NCI-H1930 (cell line): ENCODE measurements around the gene CDON.

Source experiments
- DNase-seq, 2 experiments: peaks; one replicate each; lab custom pipeline; 2025; lab: John Stamatoyannopoulos, UW

CDON gene

DNA sequence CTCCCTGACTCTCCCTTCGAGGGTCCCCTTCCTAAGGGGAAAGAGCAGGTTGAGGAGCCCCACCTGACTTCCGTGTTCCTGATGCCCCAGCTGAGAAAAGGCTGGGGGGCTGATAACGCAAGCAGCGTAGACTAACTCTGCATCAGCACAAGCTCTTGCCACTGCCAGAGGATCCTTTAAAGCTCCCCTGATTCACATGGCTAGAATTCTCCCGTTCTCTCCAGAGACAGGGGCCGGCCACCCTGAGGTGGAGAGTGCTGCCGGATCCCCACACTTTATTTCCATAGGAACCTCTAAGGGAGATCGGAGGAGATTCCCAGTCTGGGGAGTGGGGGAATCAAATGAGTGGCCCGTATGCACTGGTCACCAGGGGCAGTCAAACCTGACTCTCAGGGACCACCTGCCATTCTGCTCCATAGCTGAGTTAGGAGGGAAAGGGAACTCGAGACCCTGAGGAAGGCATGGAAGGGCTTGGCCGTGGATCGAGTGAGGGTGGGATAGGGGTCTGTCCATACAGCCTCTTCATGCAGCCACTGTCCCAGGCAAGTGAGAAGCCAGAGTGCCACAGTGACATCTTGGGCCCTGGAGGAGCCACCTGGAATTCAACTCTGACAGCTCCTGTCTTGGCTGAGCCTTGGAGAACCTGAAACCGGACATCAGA is 118.2 kb downstream of the CDON start:
- DNase-seq = no peak

DNA sequence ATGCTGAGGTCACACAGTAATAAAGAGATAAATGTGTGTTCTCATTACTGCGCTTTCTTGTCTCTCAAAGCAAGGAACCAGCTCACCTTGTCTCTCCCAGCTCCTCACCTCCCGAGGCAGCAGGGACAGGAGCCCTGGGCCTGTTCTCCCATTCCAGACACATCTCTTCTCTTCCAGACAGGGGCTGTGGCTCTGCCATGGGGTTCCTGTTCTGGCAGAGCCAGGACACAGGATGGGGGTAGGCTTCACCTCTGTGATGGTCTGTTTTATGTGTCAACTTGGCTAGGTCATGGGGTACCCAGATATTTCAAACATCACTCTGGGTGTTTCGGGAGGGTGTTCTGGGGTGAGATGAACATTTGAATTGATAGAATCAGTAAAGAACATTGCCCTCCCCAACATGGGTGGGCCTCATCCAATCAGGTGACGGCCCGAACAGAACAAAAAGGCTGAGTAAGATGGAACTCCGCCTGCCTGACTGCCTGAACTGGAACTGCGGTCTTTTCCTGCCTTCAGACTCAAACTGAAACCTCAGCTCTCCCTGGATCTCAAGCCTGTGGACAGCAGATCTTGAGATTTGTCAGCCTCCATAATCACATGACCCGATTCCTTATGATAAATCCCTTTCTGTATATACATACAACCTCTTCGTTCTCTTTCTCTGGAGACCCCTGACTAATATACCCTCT is 118.9 kb downstream of the CDON start:
- no peak for DNase-seq

DNA sequence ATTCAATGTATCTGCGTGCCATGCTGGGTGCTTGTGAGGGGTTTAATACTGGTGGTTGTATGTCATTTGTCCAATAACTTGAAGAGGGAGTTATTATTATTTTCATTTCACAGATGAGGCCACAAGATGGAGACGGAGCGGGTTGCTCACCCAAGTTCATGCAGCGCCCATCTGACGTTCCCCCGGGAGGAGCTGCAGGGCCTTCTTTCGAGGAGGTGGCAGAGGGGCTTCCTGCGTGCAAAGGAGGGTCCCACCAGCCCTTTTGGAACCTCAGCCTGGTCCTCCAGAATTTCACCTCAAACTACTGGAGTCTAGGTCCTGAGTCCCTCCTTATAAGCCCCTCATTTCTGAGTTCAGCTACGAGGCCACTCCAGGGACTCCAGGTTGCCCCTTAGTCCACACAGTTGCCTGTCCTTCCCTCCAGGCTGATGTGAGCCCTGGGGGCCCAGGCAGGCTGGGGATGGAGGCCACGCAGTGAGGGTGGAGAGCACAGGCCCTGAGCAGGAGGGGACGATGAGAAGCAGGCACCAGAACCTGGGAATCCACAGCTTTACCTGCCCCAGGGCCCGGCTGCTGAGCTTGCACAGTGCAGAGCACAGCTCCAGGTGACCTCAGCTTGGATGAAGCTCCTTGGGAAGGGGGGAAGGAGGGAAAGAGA is 119.8 kb downstream of the CDON start:
- no peak for DNase-seq

DNA sequence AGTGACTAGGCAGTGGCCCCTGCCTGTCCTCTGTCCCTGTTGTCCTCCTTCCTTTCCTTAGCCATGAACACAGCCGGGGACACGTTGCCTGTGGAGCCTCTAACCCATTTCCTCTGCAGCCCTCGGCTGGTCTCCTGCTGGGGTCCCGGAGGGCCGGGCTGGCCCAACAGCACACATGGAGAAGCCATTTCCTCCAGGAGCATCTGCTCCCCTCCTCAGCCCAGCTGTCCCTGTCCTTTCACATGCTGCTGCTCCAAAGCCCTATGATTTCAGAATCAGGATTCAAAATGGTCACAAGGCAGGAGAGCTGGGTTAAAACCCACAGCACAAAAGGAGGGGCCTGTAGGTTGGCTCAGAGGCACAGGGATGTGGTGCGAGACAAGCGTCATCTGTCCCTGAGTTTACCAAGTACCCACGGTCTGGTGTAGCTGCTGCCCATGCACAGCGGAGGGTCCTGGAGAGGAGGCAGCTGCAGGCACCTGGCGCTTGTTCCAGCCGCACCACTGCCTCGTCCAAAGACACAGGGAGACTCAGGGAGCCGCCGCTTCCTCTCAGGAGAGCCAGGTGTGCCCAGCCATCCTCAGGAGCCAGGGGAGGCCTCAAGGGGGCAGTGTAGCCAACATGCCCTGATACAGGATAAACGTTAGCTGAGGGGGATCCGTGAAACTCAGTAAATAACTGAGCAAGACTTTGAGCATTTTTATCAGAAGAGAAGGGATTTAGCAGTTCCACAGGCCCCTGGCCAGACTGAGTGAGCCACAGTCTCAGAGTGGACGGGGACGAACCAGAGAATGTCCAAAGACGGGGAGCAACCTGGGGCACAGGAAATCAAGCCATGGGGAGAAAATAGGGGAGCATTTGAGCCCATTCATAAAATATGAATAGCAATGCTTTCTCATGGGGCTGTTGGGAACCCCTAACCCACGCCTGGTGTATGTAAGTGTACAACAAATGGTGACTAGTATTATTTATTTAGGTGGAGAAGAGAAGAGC is 120.8 kb downstream of the CDON start:
- DNase-seq = peak; percentile 19 to 59

DNA sequence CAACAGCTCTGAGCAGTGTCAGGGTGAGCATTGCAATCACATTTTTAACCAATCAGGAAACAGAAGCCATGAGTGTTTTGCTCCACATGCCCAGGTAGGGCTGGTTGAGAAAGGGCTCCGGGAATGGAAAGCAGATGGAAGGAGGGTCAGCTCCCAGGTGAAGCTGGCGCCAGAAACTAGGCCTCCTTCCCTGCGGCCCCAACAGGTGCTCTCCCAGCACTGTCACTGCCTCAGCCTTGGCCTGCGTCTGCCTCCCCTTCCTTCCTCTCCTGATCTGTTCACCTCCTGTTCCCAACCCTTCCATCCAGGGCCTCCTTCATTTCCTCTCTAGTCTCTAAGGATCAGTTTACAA is 121.4 kb downstream of the CDON start:
- no peak for DNase-seq

DNA sequence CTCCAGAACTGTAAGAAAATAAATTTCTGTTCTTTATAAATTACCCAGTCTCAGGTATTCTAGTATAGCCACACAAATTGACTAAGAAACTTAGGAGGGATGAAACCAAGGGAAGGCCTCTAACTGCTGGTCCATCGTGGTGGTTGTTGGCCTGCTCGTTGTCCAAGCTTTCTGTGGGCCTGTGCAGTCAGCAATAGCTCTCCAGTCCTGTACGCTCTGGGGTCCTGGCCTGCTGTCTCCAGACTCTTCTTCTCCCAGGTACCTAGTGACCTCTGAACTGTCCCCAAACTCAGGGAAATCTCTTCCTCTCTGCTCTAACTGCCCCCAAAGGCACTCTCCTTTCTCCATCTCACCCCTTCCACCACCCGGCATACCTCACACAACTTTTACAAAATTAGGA is 122.5 kb downstream of the CDON start:
- DNase-seq = no peak

DNA sequence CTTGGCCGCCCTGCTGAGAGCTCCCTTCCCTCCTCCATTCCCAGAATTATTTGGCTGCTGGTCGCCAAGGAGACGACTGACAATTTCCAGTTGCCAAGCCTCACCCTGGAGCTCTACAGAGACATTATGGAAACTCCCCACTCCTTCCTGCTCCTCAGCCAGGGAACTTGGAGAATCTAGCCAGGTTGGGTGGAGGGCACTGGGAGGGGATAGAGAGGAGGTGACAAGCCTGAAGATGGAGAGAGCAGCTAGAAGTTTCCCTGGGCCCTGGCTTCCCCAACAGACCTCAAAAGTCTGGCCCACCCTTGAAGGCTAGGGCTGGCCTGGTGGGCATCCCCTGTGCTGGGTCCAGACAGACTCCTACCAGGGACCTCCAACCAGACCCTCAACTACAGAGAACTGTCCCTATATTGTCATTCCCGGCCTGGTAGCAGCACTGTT is 123.6 kb downstream of the CDON start:
- no peak for DNase-seq

DNA sequence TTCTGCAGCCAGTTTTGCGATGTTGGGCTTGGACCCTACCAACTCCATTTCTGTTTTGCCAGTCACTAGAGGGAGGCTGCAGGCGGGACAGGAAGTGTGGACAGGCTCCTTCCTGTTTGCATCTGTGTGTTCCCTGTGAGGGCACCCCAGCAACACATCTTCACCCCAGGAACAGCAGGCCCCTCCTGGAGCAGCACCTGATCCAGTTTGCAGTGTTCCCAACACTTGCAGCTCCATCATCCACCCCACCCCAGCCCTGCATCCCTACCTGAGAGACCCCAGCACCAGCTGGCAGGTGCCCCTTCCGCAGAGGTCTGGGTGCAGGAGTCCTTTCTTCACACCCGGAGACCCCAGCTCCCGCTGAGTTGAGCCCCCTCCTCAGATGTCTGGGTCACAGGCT is 124.2 kb downstream of the CDON start:
- DNase-seq = no peak

DNA sequence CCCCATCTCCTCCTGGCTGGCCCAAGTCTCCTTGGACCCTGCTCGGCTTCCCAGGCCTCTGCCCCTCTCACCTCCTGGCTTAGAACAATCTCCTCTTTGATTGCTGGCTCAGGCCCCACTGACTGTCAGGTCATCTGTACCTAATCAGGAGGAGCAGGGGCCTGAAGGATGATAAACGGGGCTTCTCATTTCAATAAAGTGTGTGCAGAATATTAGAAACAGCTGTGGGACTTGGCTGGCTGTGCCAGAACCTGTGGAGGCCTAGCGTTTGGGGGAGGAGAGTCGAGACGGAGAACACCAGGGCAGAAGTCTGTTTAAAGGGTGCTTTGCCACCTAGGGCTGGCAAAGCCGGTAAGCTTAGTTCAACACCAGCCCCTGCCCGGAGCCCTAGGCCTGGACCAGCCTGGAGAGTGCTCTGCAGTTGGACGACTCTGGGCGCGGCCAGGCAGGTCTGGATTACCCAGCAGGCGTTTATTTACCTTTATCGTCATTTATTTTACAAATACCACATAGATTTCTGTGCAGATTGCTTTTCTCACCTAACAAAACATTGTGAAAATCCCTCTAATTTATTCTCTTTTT is 127.0 kb downstream of the CDON start:
- DNase-seq = no peak

DNA sequence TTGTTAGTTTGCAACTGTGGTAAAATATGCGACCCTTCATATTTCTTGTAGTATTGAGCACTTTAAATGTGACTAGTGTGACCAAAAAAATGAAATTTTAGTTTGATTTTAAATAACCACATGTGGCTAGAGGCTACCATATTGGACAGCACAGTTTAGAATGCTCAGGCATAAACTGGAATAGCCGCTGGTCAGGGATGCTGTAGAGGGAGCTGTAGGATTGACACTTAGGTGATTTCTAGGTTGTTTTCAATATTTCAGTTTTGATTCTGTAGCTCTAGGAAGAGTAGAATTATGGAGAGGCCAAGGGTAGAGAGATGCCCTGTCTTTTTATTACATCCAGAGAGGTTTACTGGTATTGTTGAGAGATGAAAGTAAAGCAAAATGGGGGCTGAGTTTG is 127.6 kb downstream of the CDON start:
- DNase-seq = no peak

DNA sequence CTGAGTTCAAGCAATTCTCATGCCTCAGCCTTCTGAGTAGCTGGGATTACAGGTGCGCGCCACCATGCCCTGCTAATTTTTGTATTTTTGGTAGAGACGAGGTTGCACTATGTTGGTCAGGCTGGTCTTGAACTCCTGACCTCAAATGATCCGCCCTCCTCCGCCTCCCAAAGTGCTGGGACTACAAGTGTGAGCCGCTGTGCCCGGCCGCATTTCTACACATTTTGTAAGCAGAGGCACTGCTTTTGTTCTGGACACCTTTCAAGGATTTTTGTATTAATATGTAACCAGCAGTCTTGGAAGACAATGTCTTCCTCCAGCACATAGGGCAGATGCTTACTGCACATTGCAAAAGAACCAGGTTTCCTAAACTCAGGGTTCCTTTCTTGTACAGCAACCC is 128.2 kb downstream of the CDON start:
- no peak for DNase-seq

DNA sequence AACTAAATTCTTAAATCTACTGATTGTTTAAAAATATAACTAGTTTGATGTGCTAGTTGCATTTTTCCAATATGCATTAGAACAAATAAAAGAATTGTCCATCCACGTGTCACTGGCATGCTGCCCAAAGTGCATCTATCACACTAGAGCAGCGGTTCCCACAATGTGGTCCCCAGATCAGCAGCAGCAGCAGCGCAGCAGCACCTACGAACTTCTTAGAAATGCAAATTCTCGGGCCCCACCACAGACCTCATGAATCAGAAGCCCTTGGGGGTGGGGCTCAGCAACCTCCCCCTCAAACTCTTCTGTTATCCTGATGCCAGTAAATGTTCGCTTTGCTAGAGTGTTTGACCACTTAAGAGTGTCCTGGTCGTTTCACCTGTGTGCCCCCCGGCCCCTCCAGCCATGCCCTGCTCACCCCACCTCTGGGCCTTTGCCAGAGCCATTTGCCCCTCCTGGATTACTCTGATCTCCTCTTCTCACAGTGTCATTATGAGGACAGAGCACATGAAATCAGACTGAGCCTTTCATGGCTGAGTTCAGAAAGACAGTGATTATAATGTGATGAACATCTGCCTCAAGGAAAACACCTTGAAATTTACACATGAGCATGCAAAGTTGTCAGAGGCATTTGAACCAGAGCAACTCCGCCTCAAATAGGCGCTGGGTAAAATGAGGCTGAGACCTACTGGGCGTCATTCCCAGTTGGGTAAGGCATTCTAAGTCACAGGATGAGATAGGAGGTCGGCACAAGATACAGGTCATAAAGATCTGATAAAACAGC is 129.4 kb downstream of the CDON start:
- no peak for DNase-seq

DNA sequence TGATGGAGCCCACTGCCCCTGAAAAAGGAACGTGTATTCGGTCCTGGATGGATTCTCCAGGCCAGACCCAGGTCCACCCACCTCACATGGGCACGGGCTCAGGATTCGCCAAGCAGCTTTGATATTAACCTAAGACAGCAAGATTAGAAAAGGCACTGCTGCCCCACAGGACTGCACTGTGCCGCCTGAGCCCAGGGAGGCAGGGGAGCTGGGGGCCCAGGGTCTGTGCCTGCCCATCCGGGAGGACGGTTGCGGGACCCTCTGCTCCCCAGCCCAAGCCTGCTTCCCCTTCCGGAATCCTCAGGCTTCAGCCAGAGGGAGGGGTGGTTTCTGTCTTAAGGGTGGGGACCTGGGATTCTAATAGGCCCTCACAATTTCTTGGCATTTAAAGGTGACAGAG is 130.4 kb downstream of the CDON start:
- no peak for DNase-seq

DNA sequence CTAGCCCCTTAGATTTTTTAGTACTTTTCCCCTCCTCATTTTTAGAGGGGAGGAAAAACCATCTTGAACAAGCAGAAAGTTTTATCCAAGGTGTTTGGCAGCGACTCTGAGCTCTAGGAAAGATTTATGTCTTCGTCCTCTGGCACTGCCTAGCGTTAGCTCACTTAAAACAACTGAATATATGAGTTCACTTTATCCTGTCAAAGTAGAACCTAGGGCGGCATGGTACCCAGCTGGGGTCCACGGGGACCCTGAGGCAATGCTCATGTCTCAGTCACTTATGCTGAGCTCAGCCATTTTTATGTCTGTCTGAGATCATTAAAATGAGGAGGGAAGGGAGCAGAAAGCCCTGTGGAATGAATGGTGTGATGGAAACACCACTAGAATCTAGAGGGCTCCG is 131.0 kb downstream of the CDON start:
- DNase-seq = no peak

DNA sequence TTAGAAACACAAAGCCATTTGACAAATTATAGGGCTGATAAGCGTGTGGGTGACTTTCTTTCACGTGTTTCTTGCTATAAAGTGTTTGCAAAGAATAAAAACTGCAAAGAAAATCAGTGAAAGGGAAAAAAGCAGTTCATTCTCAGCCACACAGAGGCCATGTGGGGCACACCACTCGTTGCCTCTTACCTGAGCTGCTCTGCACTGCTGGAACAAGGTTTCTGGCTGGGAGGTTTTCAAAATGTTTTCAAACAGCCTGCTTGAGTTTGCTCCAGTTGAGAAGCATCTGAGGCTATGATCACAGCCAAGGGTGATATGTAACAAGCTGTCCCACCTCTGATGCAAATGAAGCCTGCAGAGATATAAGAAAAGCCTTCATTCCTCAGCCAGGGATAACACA is 131.6 kb downstream of the CDON start:
- no peak for DNase-seq

DNA sequence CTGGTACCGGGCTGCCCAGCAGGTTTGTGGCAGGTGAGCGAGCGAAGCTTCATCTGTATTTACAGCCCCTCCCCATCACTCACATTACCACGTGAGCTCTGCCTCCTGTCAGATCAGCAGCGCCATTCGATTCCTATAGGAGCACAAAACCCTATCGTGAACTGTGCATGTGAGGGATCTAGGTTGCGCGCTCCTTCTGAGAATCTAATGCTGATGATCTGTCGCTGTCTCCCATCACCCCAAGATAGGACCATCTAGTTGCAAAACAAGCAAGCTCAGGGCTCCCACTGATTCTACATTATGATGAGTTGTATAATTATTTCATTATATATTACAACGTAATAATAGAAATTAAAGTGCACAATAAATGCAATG is 132.6 kb downstream of the CDON start:
- no peak for DNase-seq

DNA sequence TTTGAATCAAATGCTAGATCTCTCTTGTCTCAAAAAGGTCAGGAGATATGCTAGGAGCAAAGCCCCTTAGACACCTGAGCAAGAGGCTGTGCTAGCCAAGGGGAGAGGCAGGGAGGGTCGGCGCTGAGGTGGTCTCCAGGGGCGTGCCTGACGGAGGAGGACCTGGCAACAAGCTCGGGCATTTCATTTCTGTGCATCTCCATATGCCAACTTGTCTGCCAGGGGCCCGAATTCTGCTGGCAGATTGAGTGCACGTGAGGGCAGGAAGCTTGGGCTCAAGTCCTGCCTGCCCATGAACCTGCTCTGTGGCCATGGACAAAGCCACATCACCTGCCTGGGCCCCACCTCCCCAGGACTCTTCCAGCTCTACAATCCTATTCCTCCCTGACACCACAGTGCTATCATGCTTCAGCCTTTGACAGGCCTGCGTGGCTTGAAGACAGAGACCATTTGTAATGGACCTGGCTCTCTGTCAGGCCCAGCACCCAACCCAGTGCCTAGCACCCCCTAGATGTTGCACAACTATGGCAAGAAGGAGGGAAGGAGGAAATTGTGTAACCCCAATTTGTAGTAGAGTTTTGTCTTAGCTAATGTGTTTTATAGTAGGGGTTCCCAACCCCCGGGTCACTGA is 133.1 kb downstream of the CDON start:
- DNase-seq = no peak

DNA sequence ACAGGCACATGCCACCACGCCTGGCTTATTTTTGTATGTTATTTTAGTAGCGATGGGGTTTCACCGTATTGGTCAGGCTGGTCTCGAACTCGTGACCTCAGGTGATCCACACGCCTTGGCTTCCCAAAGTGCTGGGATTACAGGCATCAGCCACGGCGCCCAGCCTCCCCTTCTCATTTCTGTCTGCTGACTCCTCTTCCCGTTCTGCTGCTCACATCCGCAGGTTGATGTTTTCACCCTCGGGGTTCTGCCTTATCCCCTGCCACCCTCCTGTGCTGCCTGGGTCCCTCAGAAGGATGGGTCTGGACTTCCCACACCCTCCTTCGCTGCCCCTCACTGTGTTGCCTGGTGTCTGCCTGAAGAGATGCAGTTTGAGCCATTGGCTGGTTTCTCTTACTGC is 136.0 kb downstream of the CDON start:
- DNase-seq = no peak

DNA sequence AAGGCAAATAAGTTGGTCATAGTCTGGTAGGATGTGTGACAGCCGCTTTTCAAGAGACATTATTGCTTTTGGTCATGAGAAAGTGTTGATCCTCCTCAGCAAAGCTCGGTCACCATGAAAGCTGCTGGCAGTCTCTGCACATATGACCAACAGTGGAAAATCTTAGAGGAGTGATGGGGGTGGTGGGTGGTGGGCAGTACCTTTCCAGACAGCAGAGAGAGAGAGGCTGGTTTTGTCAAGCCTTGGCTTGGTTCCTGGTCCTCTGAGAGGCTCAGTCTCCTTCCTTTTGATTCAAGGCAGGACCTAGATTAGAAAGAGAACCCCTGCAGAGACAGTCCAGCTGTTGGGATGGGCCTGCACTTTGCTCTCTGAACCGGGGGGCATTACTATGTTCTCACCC is 136.9 kb downstream of the CDON start:
- no peak for DNase-seq

DNA sequence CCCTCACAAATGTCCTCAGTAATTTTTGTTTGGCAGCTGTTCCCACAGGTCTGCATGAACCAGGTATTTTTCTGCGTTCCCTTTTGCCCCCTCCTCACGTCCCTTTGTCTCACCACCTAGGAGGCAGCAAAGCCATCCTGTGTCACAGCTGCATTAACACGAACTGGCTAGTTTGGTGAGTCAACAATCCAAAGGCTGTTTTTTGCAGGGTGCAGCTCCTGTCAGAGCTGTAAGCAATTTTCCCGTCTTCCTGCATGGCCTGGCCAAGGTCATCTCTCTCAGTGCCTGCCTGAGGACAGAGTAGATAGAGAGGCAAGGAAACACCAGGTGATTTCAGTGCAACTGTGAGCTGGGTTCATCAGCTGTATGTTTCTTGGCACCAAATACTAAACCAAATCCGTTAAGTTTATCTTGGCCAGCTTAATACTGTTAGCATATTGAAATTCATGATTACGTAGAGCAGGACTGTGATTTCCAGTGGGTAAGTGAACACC is 137.4 kb downstream of the CDON start:
- DNase-seq = no peak
